ENCODE data around the gene ATP2B2.

DNA sequence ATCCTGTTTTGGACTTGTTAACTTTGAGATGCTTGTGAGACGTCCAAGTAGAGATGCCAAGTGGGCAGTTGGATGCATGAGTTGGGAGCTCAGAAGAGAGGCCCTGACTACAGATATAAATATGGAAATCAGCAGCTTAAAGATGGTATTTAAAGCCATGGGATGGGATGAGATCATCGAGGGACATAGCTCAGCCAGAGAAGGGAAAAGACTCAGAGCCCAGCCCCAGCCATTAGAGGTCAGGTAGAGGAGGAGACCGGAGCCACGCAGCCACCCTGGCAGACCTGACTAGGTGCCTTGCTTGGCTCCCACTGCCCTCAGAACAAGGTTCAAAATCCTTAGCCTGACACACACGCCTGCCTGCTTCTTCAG is 31.1 kb downstream of the ATP2B2 start:
- TF ChIP-seq, protein P1, sequence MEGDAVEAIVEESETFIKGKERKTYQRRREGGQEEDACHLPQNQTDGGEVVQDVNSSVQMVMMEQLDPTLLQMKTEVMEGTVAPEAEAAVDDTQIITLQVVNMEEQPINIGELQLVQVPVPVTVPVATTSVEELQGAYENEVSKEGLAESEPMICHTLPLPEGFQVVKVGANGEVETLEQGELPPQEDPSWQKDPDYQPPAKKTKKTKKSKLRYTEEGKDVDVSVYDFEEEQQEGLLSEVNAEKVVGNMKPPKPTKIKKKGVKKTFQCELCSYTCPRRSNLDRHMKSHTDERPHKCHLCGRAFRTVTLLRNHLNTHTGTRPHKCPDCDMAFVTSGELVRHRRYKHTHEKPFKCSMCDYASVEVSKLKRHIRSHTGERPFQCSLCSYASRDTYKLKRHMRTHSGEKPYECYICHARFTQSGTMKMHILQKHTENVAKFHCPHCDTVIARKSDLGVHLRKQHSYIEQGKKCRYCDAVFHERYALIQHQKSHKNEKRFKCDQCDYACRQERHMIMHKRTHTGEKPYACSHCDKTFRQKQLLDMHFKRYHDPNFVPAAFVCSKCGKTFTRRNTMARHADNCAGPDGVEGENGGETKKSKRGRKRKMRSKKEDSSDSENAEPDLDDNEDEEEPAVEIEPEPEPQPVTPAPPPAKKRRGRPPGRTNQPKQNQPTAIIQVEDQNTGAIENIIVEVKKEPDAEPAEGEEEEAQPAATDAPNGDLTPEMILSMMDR (IDR thresholded peaks at IDR 0.05; ENCODE audit: borderline replicate concordance, extremely low read depth, low read length, poor library complexity, severe bottlenecking), result no peak
- TF ChIP-seq EZH2 (IDR thresholded peaks at IDR 0.05; ENCODE audit: borderline replicate concordance, low read depth, low read length, severe bottlenecking), result no peak
